Stimulated activated naive CD4-positive, alpha-beta T cell treated with Interleukin-2 at 50 U/mL for 16 hours (primary cell): ENCODE measurements around the gene WASL.
"Not testable (repeated sequence)": the region's sequence is repeated elsewhere in the genome, so short reads cannot be mapped to it uniquely, and the experiment has no call there.

Experiments used
- DNase-seq: peaks from one replicate; lab custom pipeline; 2025; lab: John Stamatoyannopoulos, UW

Gene WASL

DNA sequence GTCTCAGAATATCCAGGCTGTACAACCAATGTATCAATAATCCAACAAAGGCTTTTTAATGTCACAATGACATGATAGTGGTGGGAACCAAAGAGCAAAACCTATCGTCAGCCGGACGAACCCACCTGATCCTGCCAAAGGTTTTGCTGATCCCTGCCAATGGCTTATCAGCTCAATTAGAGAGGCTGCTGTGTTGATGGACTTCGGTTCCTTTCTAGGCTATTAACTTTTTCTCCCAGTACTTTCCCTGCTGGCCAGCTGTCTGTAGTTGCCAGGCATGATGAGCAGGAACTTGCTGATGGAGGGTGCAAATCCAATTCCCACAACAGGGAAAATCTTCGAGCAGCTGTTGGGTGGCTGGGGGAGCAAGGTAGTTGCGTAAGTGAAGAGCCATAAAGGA, 90.8 kb downstream of the WASL start:
- DNase-seq = no peak

GRCh38 chr7:123657304-123657685, 91.5 kb downstream of the WASL start:
- no peak for DNase-seq

DNA sequence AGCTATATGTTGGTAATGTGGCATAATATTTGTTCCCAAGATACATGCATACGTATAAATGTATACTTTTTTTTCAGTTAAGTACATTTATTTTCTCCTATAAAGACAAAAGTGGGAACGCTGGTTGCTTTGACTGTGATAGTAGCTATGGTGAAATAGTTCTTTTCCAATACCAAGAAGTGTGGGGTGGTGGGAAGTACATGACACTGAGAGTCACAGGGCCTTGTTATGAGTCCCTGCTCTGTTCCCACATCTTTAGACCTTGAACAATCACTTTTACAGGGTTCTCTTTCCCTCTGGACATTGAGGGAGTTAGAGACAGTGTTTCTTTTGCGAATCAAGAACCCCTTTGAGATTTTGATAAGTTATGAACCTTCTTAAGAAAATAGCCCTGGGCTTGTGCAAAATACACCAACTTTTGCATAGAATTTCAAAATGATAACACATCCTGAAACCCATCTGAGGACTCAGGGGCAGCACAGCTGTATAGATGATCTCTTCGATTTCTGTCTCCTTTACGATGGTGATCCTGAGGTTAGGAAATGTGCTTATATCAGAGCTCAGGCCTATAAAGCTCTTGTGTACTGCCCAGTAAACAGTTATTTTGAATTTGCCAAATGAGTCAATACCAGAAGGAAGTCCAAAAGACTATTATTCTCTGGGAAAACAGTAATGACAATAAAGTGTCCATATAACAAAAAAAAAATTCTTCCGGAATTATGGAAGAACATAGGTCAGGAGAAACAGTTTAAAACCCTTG, 92.1 kb downstream of the WASL start:
- DNase-seq = no peak

- no peak for DNase-seq
These were observed 93.2 kb downstream of the WASL start, which contains the start of gene LMOD2 for GRCh38 chr7:123655614-123656013. Gene LMOD2 (plus strand): TSS chr7:123655866. CDS start chr7:123655964, 98 bp downstream.

DNA sequence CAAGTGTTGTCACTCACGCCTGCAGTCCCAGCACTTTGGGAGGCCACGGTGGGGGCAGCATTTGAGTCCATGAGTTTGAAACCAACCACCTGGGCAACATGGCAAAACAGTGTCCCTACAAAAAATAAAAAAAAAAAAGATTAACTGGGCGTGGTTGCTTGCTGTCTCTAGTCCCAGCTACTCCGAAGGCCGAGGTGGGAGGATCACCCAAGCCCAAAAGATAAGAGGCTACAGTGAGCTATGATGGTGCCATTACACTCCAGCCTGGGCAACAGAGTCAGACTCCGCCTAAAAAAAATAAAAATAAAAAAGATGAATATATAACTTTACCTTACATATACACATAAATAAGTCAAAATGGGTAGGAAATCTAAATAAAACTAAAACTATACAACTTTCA, 95.6 kb downstream of the WASL start:
- DNase-seq = no peak

- no peak for DNase-seq
These were observed 96.4 kb downstream of the WASL start for GRCh38 chr7:123652406-123652805.

DNA sequence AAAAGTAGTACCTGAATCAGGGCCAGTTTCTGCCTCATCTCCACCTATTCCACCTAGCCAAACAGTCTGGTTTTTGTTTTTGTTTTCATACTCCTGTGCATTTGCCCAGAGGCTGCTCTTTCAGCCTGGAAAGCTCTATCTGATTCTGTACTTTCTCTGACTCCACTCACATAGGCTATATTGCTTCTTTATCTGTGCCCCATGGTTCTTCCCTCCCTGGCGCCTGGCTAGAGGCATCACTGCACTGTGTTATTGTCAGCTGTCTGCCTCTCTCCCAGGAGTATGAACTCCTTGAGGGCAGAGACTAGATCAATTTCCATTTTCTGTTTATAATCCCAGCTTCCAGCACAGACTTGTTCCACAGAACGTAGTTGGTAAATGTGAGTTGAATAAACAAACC, 98.2 kb downstream of the WASL start:
- no peak for DNase-seq

GRCh38 chr7:123649964-123650363, 98.8 kb downstream of the WASL start:
- no peak for DNase-seq

- no peak for DNase-seq
These were observed 101.6 kb downstream of the WASL start for GRCh38 chr7:123647106-123647730.

GRCh38 chr7:123645516-123645915, 103.3 kb downstream of the WASL start:
- no peak for DNase-seq

- no peak for DNase-seq
These were observed 105.0 kb downstream of the WASL start for GRCh38 chr7:123643495-123644441.

GRCh38 chr7:123641901-123642300, 106.9 kb downstream of the WASL start:
- no peak for DNase-seq

DNA sequence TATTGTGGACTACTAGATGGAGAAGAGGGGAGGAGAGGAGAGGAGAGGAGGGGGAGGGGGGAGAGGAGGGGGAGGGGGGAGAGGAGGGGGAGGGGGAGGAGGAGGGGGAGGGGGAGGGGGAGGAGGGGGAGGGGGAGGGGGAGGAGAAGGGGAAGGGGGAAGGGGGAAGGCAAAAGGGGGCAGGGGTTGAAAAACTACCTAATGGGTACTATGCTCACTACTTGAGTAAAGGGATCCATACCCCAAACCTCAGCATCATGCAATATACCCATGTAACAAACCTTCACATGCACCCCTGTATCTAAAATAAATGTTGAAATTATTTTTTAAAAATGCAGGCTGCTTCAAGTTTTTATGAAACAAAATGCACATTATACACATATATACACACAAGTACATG, 108.2 kb downstream of the WASL start:
- DNase-seq = no peak

DNA sequence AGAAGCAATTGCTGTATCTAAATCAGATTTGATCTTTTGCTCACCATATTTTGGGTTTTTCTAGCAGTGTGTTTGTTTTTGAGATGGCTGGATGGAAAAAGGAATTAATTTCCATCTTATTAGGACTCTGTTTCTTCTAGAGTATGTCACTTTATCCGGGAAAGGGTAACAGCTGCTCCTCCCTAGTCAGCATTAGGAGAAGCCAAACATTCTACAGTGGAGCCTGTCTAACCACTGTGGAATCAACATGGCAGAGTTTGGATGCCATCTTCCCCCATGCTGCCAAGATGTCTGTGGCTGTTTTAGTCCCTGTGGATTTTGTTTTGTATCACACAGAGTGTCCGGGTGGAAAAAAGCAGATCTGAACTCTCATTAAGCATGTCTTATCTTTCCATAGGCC, 109.2 kb downstream of the WASL start:
- DNase-seq = no peak

- no peak for DNase-seq
These were observed 110.9 kb downstream of the WASL start for GRCh38 chr7:123637878-123638277.

- no peak for DNase-seq
These were observed 111.6 kb downstream of the WASL start for GRCh38 chr7:123637203-123637602.

DNA sequence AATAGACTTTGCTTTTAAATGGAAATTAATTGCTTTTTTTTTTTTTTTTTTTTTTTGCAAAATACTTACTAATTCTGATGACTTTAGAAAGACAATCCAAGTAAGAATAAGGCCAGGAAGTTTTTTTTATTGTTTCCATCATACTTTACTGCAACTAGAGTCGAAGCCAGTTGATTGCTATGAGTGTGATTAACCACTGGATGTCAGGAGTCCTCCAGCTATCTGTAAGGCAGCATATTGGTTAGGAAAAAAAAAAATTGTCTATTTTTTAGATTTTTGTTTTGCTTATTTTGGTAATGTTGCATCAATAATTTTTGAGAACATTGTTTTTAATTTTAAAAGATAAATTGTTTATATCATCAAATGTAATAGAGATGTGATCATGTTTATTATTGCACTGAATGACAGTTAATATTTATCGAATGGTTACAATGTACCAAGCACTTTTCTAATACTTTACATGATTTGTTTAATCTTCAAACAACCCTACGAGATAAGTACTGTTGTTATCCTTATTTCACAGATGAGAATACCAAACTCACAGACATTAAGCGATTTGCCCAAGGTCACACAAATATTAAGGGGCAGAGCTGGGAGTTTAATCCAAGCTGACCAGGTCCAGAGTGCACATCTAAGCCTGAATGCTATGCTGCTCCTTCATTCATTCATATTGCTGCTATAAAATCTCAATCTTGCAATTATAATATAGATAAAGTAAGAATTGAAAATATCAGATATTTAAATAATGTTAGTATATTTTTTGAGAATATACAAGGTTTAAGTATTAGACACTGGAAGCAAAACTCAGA, 113.0 kb downstream of the WASL start:
- no peak for DNase-seq

DNA sequence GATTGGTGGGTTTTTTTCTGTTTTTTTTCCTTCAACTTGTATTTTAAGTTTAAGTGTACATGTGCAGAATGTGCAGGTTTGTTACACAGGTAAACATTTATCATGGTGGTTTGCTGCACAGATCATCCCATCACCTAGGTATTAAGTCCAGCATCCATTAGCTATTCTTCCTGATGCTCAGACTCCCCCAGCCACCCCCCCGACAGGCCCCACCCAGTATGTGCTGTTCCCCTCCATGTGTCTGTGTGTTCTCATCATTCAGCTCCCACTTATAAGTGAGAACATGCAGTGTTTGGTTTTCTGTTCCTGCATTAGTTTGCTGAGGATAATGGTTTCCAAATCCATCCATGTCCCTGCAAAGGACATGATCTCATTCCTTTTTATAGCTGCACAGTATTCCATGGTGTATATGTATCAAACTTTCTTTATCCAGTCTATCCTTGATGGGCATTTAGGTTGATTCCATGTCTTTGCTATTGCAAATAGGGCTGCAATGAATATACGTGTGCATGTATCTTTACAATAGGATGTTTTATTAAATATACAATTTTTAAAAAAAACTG, 114.7 kb downstream of the WASL start:
- DNase-seq = not testable (repeated sequence)

DNA sequence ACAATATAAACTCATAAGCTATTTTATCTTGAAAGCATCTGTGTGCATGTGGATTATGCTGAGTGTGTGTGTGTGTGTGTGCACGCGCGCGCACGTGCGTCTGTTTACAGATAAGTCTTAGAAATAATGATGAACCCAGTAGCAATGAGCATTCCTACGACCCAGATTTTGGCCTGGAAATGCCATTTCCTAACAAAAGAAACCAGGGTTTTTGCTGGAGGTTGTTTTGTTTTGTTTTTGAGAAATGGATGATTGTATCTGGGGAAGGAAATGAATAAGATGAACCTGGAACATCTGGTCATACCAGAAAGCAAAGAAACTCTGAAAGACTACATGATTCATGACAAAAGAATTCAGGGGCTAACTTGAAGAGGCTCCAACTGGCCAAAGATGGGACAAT, 115.2 kb downstream of the WASL start:
- no peak for DNase-seq

GRCh38 chr7:123632808-123633207, 116.0 kb downstream of the WASL start:
- DNase-seq = no peak
